HEK293T (cell line): ENCODE results near the gene ZCCHC24.

ENCODE experiments used
- CTCF ChIA-PET: fragments of 350-600 bp; formaldehyde crosslinking; extraction: SDS; loops from one replicate; lab custom pipeline; 2021; ENCODE audit warnings: antibody characterized with exemption, inconsistent platforms; lab: Yijun Ruan, JAX
- POLR2A ChIA-PET: fragments of 350-600 bp; formaldehyde crosslinking; extraction: SDS; loops from one replicate; lab custom pipeline; 2020; ENCODE audit warnings: antibody characterized with exemption, inconsistent platforms; lab: Yijun Ruan, JAX
- DNase-seq: peaks from one replicate; pipeline ENCODE4 v3.0.0; 2012; ENCODE audit warnings: mixed read lengths; ENCODE audit errors: extremely low spot score
- ARNT ChIP-seq: fragments of 450-650 bp; IDR thresholded peaks from 2 replicates; pipeline ENCODE4 v1.6.1; 2017; ENCODE audit warnings: mild to moderate bottlenecking
- BHLHE40 ChIP-seq: fragments of 450-650 bp; IDR thresholded peaks from 2 replicates; pipeline ENCODE4 v1.6.1; 2016; ENCODE audit warnings: mild to moderate bottlenecking, moderate library complexity, borderline replicate concordance
- CTBP1 ChIP-seq: fragments of 450-650 bp; IDR thresholded peaks from 2 replicates; pipeline ENCODE4 v1.6.1; 2016; ENCODE audit warnings: borderline replicate concordance
- ELF4 ChIP-seq: fragments of 450-650 bp; IDR thresholded peaks from 2 replicates; pipeline ENCODE4 v1.6.1; 2017; ENCODE audit warnings: antibody characterized with exemption
- FOXA1 ChIP-seq: fragments of 450-650 bp; IDR thresholded peaks from 2 replicates; pipeline ENCODE4 v1.6.1; 2016; ENCODE audit warnings: mild to moderate bottlenecking
- FOXK2 ChIP-seq: fragments of 450-650 bp; IDR thresholded peaks from 2 replicates; pipeline ENCODE4 v1.6.1; 2016; ENCODE audit warnings: mild to moderate bottlenecking
- FOXM1 ChIP-seq: fragments of 450-650 bp; IDR thresholded peaks from 2 replicates; pipeline ENCODE4 v1.6.1; 2017; ENCODE audit warnings: mild to moderate bottlenecking, borderline replicate concordance
- HDGF ChIP-seq: fragments of 450-650 bp; IDR thresholded peaks from 2 replicates; pipeline ENCODE4 v1.6.1; 2017; ENCODE audit warnings: antibody characterized with exemption, borderline replicate concordance
- L3MBTL2 ChIP-seq: fragments of 450-650 bp; conservative IDR thresholded peaks from 2 replicates; pipeline ENCODE4 v1.6.1; 2016; ENCODE audit warnings: mild to moderate bottlenecking
- LEF1 ChIP-seq: fragments of 450-650 bp; IDR thresholded peaks from 2 replicates; pipeline ENCODE4 v1.6.1; 2017; ENCODE audit warnings: mild to moderate bottlenecking, borderline replicate concordance
- NFRKB ChIP-seq: fragments of 450-650 bp; IDR thresholded peaks from 2 replicates; pipeline ENCODE4 v1.6.1; 2016; ENCODE audit warnings: mild to moderate bottlenecking, moderate library complexity
- SP1 ChIP-seq: fragments of 450-650 bp; IDR thresholded peaks from 2 replicates; pipeline ENCODE4 v1.6.1; 2017
- SUZ12 ChIP-seq: fragments of 450-650 bp; IDR thresholded peaks from 2 replicates; pipeline ENCODE4 v1.6.1; 2016; ENCODE audit warnings: mild to moderate bottlenecking
- TARDBP ChIP-seq: fragments of 450-650 bp; IDR thresholded peaks from 2 replicates; pipeline ENCODE4 v1.6.1; 2016
- ZNF384 ChIP-seq: fragments of 450-650 bp; IDR thresholded peaks from 2 replicates; pipeline ENCODE4 v1.6.1; 2016
- TF ChIP-seq, protein P1 (sequence below): fragments of 450-650 bp; IDR thresholded peaks from 2 replicates; pipeline ENCODE4 v1.6.1; 2016

Gene ZCCHC24

DNA sequence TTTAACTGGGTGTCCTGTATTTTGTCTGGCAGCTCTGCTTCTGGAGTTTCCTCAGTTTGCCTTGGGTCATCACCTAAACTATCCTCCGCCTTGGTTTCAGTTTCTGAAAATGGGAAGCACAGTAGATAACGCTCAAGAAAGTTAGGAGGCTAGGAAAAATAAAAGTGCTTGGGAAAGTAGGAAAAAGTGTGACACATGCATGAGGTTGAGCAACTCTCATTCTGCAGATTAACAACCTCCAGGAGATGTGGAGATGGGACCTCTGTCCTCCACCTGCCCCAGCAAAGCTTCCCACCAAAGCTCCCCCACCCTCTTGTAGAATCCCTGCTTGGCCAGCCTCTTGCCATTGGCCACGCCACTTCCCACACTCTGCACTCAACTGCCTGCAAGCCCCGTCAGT is 13.1 kb upstream of the ZCCHC24 start:
- TF ChIP-seq BHLHE40 = no peak
- no peak for TF ChIP-seq LEF1
- no peak for TF ChIP-seq ELF4
- TF ChIP-seq SUZ12 = no peak
- no peak for TF ChIP-seq TARDBP
- TF ChIP-seq CTBP1 = no peak
- no peak for TF ChIP-seq FOXM1
- no peak for TF ChIP-seq SP1
- no peak for TF ChIP-seq ARNT
- no peak for TF ChIP-seq HDGF
- no peak for TF ChIP-seq NFRKB
- no peak for TF ChIP-seq ZNF384
- TF ChIP-seq FOXA1 = no peak
- TF ChIP-seq, protein P1, sequence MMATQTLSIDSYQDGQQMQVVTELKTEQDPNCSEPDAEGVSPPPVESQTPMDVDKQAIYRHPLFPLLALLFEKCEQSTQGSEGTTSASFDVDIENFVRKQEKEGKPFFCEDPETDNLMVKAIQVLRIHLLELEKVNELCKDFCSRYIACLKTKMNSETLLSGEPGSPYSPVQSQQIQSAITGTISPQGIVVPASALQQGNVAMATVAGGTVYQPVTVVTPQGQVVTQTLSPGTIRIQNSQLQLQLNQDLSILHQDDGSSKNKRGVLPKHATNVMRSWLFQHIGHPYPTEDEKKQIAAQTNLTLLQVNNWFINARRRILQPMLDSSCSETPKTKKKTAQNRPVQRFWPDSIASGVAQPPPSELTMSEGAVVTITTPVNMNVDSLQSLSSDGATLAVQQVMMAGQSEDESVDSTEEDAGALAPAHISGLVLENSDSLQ = no peak
- TF ChIP-seq L3MBTL2 = no peak
- no peak for TF ChIP-seq FOXK2
- ChIA-PET CTCF (no interaction called here), POLR2A (no interaction called here)
- DNase-seq = no peak

DNA sequence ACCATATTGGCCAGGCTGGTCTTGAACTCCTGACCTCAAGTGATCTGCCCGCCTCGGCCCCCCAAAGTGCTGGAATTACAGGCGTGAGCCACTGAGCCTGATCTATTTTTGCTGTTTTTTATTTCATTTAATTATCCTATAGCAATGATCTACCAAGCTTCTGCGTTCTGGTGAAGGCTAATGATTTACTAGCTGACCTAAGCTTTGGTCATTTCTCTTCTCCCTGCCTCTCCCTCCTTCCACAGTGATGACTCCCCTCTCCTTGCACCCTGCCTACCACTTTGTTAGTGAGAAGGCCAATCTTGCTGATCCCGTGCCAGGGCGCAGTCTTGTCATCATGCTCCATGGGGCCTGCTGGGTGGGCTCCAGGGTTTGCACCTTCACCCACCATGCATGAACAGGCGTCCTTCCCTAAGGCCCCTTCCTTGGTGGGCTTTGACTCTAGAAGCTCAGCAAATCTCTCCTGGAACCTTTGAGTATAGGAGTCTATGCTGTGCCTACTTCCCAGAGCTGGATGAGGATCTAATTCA is 11.9 kb upstream of the ZCCHC24 start:
- TF ChIP-seq TARDBP (no peak), FOXK2 (no peak), ARNT (no peak), FOXA1 (no peak), LEF1 (no peak), BHLHE40 (no peak), ELF4 (no peak), CTBP1 (no peak), SP1 (no peak), SUZ12 (no peak), HDGF (no peak), NFRKB (no peak), FOXM1 (no peak)
- TF ChIP-seq, protein P1 = no peak
- ChIA-PET CTCF (interaction anchor here (1.1 kb wide), 1 partner anchor 10 kb away, joined by 4 read pairs; no protein-coding TSS in a partner anchor), POLR2A (no interaction called here)
- no peak for DNase-seq

DNA sequence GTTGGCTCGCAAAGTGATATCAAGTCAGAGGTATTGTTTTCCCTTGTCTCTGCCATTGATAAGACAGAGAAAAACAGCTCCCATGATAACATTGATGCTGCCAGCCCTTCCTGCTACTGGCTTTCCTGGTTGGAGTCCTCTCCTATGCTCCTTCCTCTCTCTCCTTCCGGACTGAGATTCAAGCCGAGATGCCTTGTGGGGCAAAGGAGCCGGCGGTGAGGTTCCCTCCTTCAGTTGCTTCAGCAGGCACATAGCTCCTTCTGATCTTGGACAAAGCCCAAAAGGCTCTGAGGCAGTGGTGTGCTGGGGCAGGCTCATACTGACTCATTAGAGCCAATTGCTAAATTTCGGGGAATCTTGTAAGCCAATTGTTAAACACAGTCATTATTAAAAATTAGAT is 8.8 kb upstream of the ZCCHC24 start:
- TF ChIP-seq FOXA1 (no peak), ELF4 (no peak), ARNT (no peak), CTBP1 (no peak), SUZ12 (no peak), HDGF (no peak), BHLHE40 (no peak), L3MBTL2 (no peak), FOXM1 (no peak), NFRKB (no peak), SP1 (no peak), FOXK2 (no peak), TARDBP (no peak)
- TF ChIP-seq, protein P1 = no peak
- POLR2A ChIA-PET = no interaction called here
- CTCF ChIA-PET = interaction anchor here (1.8 kb wide), 1 partner anchor 14 kb away, joined by 6 read pairs; no protein-coding TSS in a partner anchor
- no peak for DNase-seq

DNA sequence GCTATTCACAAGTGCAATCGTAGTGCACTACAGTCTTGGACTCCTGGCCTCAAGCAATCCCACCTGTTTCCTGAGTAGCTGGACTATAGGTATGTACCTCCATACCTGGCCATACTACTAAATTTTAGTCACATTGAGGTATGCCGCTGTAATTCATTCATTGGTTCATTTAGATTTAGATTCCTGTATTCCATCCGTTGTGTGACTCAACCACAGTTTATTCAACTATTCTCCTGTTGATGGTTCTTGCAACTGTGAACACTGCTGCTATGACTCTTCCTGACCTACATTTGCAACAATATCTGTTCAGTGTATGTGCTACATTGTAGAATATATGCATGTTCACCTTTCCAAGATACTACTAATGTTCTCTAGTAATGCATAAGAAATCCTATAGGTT is 8.0 kb upstream of the ZCCHC24 start:
- CTCF ChIA-PET = no interaction called here
- no peak for DNase-seq
- POLR2A ChIA-PET = no interaction called here
- TF ChIP-seq FOXM1 (no peak), LEF1 (no peak), BHLHE40 (no peak), NFRKB (no peak), TARDBP (no peak), SP1 (no peak), FOXK2 (no peak), SUZ12 (no peak), ZNF384 (no peak), ARNT (no peak)
- TF ChIP-seq, protein P1 = no peak

DNA sequence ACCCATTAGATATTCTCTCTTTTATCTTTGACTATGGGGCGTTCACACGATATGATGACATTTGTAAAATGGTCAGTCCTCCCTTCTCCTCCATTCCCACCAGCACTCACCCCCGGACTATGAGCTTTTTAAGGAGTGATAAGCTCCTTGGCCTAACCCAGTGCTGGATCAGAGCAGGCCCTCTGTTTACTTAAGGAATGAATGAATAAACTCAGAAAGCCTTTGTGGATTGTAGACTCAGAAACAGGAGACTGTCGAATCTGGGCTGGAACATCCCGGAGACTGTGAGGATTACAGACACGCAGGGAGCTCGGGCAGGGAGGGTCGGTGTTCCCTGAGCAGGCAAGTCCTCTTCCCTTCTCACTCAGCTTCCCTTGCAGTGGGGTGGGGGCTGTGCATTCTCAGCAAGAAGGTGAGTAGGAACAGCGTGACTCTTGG is 6.8 kb upstream of the ZCCHC24 start:
- TF ChIP-seq FOXA1 (no peak), TARDBP (no peak), BHLHE40 (no peak)
- ChIA-PET CTCF (interaction anchor here (0.6 kb wide), 1 partner anchor 11 kb away, joined by 5 read pairs; no protein-coding TSS in a partner anchor), POLR2A (interaction anchor here (0.5 kb wide), 1 partner anchor 77 kb away, joined by 3 read pairs; no protein-coding TSS in a partner anchor)
- DNase-seq = no peak

DNA sequence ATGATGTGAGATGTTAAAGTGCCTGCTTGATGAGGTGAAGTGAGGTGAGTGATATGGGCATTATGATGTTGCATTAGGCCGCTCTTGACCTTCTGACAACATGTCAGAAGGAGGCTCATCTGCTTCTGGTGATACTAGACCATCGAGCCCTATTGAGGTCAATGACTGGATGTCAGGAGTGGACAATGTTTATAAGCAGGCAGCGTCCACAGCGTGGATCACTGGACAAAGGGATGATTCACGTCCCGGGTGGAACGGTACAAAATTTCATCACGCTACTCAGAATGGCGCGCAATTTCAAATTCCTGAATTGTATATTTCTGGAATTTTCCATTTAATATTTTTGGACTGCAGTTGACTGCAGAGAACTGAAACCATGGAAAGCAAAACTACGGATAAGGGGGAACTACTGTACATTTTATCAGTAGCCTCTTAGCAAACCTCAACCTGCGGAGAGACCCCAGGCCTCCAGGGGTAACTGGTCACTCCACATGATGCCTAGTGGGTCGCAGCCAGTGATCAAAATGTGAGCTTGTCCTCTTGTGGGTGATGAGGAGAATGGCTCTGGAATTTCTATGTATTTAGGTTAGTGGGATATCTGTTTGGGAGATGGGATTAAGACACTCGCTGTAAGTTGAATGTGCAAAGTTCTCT is 5.7 kb upstream of the ZCCHC24 start:
- CTCF ChIA-PET = no interaction called here
- no peak for DNase-seq
- TF ChIP-seq BHLHE40 (no peak), CTBP1 (no peak), ARNT (no peak), TARDBP (no peak)
- TF ChIP-seq, protein P1 = no peak
- POLR2A ChIA-PET = no interaction called here
